OCI-LY7 (cell line): ENCODE measurements around the gene TGFBR3. TPM values are rescaled to one million over a fixed set of nuclear protein-coding genes. Genes with fewer than 3 reads are reported as not detected.

Experiments used
- BruUV-seq: library from RNA; stranded (reverse); fragments of 400-500 nt; replicated peaks from 2 replicates; lab custom pipeline; 2021; lab: Mats Ljungman, UMichigan
- CTCF ChIA-PET: fragments of 300-600 bp; sonication (Branson Sonifier 250); formaldehyde crosslinking; loops from one replicate; lab custom pipeline; 2022; ENCODE audit warnings: antibody characterized with exemption; ENCODE audit not compliant: unreplicated experiment; lab: Charles Lee
- POLR2A ChIA-PET: fragments of 300-600 bp; sonication (Branson Sonifier 250); formaldehyde crosslinking; loops from one replicate; lab custom pipeline; 2022; ENCODE audit warnings: antibody characterized with exemption; lab: Charles Lee
- DNase-seq: peaks from one replicate; pipeline ENCODE4 v3.0.0-alpha.2; 2015; ENCODE audit warnings: low spot score
- H2AFZ ChIP-seq: fragments of 200-600 bp; sonication (generic), shearing (Covaris generic); 2 replicates; pipeline ENCODE4 v1.6.1; 2014; ENCODE audit warnings: mild to moderate bottlenecking, antibody characterized with exemption, low read length, moderate library complexity
- H3K27ac ChIP-seq: fragments of 200-600 bp; sonication (generic); 2 replicates; pipeline ENCODE4 v1.5.1; 2014; ENCODE audit warnings: mixed run types, low read depth, mild to moderate bottlenecking, moderate library complexity, low read length, inconsistent platforms; ENCODE audit not compliant: poor library complexity, severe bottlenecking
- H3K36me3 ChIP-seq: fragments of 200-600 bp; sonication (generic); 2 replicates; pipeline ENCODE4 v1.6.1; 2014; ENCODE audit warnings: mild to moderate bottlenecking, antibody characterized with exemption, low read length, moderate library complexity, mixed read lengths; ENCODE audit not compliant: insufficient read depth
- H3K4me1 ChIP-seq: fragments of 200-600 bp; sonication (generic); 2 replicates; pipeline ENCODE4 v1.5.1; 2014; ENCODE audit warnings: mild to moderate bottlenecking, low read length; ENCODE audit not compliant: insufficient read depth, poor library complexity, severe bottlenecking
- H3K4me2 ChIP-seq: fragments of 200-600 bp; sonication (generic); 2 replicates; pipeline ENCODE4 v1.6.1; 2014; ENCODE audit warnings: mild to moderate bottlenecking, low read length
- H3K4me3 ChIP-seq: fragments of 200-600 bp; sonication (generic); 2 replicates; pipeline ENCODE4 v1.5.1; 2014; ENCODE audit warnings: mild to moderate bottlenecking, low read depth, low read length; ENCODE audit not compliant: poor library complexity, severe bottlenecking
- H3K79me2 ChIP-seq: fragments of 200-600 bp; sonication (generic); 2 replicates; pipeline ENCODE4 v1.6.1; 2016; ENCODE audit warnings: low read depth, mild to moderate bottlenecking, low read length, moderate library complexity, mixed read lengths; ENCODE audit not compliant: insufficient read depth
- H3K9me2 ChIP-seq: fragments of 200-600 bp; sonication (generic); 2 replicates; pipeline ENCODE4 v1.6.1; 2016; ENCODE audit warnings: mild to moderate bottlenecking, low read length, mixed read lengths; ENCODE audit not compliant: insufficient read depth
- H3K9me3 ChIP-seq: fragments of 200-600 bp; sonication (generic); 2 replicates; pipeline ENCODE4 v1.6.1; 2014; ENCODE audit warnings: mild to moderate bottlenecking, mixed run types, low read length, mixed read lengths
- H4K20me1 ChIP-seq: fragments of 200-600 bp; sonication (generic); 2 replicates; pipeline ENCODE4 v1.6.1; 2014; ENCODE audit warnings: mild to moderate bottlenecking, antibody characterized with exemption, low read length, moderate library complexity, mixed read lengths; ENCODE audit not compliant: insufficient read depth
- CTCF ChIP-seq: fragments of 200-600 bp; sonication (generic); conservative IDR thresholded peaks from 2 replicates; pipeline ENCODE4 v1.5.1; 2014; ENCODE audit warnings: mild to moderate bottlenecking, antibody characterized with exemption, low read length, moderate library complexity, mixed read lengths
- EZH2phosphoT487 ChIP-seq: fragments of 200-600 bp; sonication (generic); IDR thresholded peaks from 2 replicates; pipeline ENCODE4 v1.6.1; 2018; ENCODE audit warnings: low read depth, borderline replicate concordance, mild to moderate bottlenecking, mixed run types, antibody characterized with exemption, low read length, moderate library complexity, mixed read lengths
- intact Hi-C: fragments of 100-400 bp; cut with micrococcal nuclease; formaldehyde crosslinking; loops from one replicate; pipeline ENCODE4 v1.10.0; 2022; ENCODE audit not compliant: unreplicated experiment
- total RNA-seq, 2 experiments: library from RNA; depleted of rRNA in 1 of 2; stranded (reverse); fragments of >200 nt in 1 of 2; shearing (Covaris generic) in 1 of 2; gene quantifications; 2 replicates each; pipeline ENCODE4 v1.2.3, GENCODE V29; 2014 to 2022

The TGFBR3 gene
- total RNA-seq, 2 experiments from 2014 or later, result not detected

- no peaks in the 10 kb centered on the region for H4K20me1 ChIP-seq
- intact Hi-C loops, result no loop called here
- H3K9me3 ChIP-seq, result no peaks in the 10 kb centered on the region
- H3K36me3 ChIP-seq, result no peaks in the 10 kb centered on the region
- no peak overlapping the region for H3K27ac ChIP-seq
- no peak overlapping the region for H3K4me2 ChIP-seq
- POLR2A ChIA-PET, result interaction anchor here (0.7 kb wide), 1 partner anchor 14 kb away, joined by 3 read pairs; no protein-coding TSS in a partner anchor
- H2AFZ ChIP-seq, result no peak overlapping the region
- H3K4me1 ChIP-seq, result peaks cover 10% of the 10 kb centered on the region
- no peaks in the 10 kb centered on the region for H3K9me2 ChIP-seq
- no peak overlapping the region for H3K4me3 ChIP-seq
- no TSS peak for BruUV-seq
- CTCF ChIA-PET, result no interaction called here
- TF ChIP-seq CTCF (no peak), EZH2phosphoT487 (no peak)
- H3K79me2 ChIP-seq, result no peaks in the 10 kb centered on the region
- no peak for DNase-seq
These were observed 79.7 kb downstream of the TGFBR3 start for GRCh38 chr1:91806181-91806768.

- intact Hi-C loops, result no loop called here
These were observed 80.6 kb downstream of the TGFBR3 start for GRCh38 chr1:91805311-91805801.

More at GRCh38 chr1:91805311-91805801, 80.6 kb downstream of the TGFBR3 start:
- H3K27ac ChIP-seq, result no peak overlapping the region
- no TSS peak for BruUV-seq
- no peak overlapping the region for H3K4me2 ChIP-seq
- H3K9me3 ChIP-seq, result no peaks in the 10 kb centered on the region
- no peak for DNase-seq
- H3K9me2 ChIP-seq, result no peaks in the 10 kb centered on the region
- H3K79me2 ChIP-seq, result no peaks in the 10 kb centered on the region
- POLR2A ChIA-PET, result no interaction called here
- H2AFZ ChIP-seq, result no peak overlapping the region
- TF ChIP-seq EZH2phosphoT487 (no peak), CTCF (no peak)
- H4K20me1 ChIP-seq, result no peaks in the 10 kb centered on the region
- CTCF ChIA-PET, result no interaction called here
- H3K4me3 ChIP-seq, result no peak overlapping the region
- H3K36me3 ChIP-seq, result no peaks in the 10 kb centered on the region
- peaks cover 10% of the 10 kb centered on the region for H3K4me1 ChIP-seq
